Measurements from ENCODE around the gene ZNF844.
A peak's percentile ranks its signal among the peaks of the same experiment; 100 is the strongest.
"Not testable (repeated sequence)": the region's sequence is repeated elsewhere in the genome, so short reads cannot be mapped to it uniquely, and the experiment has no call there.

Gene ZNF844

DNA sequence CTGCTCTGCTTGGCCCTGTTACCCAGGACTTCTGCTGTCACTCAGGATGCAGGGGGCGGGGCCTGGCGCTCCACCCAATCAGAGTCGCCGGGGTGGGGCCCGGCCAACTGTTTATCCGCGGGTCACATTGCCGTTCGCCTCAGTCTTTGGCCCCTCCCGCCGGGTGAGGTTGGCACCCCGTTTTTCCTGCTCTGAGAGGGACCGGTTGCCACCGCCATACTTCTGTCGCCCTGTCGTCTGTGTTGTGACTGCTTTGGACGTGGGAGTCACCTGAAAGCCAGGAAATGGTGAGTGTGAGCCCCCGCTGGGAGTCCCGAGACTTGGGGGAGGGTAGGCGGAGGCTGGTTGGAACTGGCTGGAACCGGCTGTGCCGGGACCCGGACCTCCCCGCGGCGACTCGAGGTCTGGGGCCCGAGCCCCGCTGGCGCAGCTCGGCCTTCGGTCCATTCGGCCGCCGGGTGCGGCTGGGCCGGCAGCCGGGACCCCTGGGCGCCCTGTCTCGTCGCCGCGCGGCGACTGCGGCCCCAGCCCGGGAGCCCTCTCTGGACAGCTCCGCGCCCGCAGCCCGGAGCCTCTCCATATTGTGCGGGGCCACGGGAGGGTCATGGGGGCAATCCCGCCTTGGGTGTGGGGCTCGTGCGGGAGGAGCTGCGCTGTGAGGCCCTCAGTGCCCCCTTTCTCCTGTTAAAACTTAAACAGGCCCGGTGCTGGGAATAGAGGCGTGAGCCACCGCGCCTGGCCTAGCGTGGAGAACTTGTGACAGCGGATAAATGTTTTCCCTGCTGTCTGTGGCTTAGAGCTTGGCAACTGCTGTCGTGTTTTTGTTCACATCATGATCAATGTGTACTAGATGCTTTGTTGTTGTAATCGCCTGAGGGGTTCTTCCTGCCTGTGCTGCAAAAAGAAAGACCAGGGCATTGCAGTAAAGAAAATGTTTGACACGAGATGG lies at the start of gene ZNF844:
Gene ZNF844 (plus strand): TSS at position 142 of the 949 bp plus-strand sequence. CDS start 143 bp downstream, at position 285.
- peak; percentile 95 for DNase-seq (ENCODE audit: low spot score)

- DNase-seq (ENCODE audit: low spot score), result no peak
Measured at GRCh38 chr19:12015015-12015752, 49.3 kb upstream of the ZNF844 start.

DNA sequence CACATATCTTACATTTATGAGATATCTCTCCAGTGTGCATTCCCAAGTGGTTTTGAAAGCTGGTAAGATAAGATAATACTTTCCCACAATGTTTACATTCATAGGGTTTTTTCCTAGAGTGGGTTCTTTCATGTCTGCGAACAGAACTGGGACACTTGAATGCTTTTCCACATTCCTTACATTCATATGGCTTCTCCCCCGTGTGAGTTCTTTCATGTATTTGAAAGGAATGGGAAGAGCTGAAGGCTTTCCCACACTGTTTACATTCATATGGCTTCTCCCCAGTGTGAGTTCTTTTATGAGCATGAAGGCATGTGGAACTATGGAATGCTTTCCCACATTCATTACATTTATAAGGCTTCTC lies 48.8 kb upstream of the ZNF844 start:
- DNase-seq (ENCODE audit: low spot score), result no peak

DNA sequence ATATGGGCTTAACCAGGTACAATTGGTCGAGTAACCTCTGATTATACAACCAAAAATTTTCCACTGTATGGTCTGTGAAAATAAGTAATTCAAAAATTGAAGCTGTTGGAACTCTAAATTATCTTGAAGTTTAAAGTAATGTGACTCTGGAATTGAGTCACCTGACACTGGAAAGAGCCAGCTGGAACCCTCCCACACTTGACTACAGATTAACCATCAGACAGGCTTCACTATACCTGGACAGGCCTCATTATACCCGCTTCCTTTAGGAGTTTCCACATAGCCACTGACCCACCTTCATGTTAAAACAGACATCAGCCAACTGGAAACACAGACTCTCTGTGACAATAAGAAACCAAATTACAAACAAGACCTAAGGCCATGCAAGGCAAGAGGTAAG lies 30.3 kb upstream of the ZNF844 start:
- DNase-seq (ENCODE audit: low spot score), result peak; percentile 7

DNA sequence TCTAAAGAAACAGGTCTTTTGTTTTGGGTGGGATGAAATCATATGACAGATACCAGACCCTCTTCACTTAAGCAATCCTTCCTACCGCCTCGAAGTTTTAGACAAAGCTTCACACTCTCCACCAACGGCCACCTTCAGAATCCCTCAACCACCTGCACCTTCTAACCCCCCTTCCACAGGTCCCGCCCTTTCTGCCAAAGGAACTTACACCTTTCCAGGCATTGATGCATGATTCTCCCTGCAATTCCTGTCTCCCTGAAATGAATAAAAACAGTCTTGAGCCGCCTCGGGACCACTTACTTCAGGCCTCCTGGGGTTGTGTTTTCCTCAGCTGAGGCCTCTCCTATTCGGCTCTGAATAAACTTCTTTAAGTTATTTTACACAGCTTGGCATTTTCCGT lies 29.9 kb upstream of the ZNF844 start:
- peak; percentile 18 for DNase-seq (ENCODE audit: low spot score)

- peak; percentile 92 for DNase-seq (ENCODE audit: low spot score)
Measured at GRCh38 chr19:12035220-12036172, 29.0 kb upstream of the ZNF844 start, which contains the start of gene ZNF433. ZNF433 (minus strand) TSS chr19:12035679; CDS start chr19:12035539, 140 bp downstream.

- DNase-seq (ENCODE audit: low spot score), result no peak
Measured at GRCh38 chr19:12042893-12043292, 21.6 kb upstream of the ZNF844 start.

- no peak for DNase-seq (ENCODE audit: low spot score)
Measured at GRCh38 chr19:12043752-12044422, 20.6 kb upstream of the ZNF844 start.

- no peak for DNase-seq (ENCODE audit: low spot score)
Measured at GRCh38 chr19:12047868-12048267, 16.7 kb upstream of the ZNF844 start.

DNA sequence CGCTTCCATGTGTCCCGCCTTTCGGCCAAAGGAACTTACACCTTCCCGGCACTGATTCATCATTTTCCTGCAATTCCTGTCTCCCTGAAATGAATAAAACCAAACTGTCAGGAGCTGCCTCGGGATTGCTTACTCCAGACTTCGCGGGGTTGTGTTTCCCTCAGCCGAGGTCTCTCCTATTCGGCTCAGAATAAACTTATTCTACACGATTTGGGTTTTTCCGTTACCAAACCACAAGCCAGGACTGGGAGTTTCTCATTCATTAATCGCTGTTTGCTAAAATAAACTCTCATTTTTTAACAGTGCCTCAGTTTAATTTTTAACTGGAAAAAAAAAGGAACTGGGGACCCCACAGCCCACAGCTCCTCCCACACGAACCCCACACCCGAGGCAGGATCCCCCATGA lies 12.4 kb upstream of the ZNF844 start:
- peak; percentile 38 for DNase-seq (ENCODE audit: low spot score)

DNA sequence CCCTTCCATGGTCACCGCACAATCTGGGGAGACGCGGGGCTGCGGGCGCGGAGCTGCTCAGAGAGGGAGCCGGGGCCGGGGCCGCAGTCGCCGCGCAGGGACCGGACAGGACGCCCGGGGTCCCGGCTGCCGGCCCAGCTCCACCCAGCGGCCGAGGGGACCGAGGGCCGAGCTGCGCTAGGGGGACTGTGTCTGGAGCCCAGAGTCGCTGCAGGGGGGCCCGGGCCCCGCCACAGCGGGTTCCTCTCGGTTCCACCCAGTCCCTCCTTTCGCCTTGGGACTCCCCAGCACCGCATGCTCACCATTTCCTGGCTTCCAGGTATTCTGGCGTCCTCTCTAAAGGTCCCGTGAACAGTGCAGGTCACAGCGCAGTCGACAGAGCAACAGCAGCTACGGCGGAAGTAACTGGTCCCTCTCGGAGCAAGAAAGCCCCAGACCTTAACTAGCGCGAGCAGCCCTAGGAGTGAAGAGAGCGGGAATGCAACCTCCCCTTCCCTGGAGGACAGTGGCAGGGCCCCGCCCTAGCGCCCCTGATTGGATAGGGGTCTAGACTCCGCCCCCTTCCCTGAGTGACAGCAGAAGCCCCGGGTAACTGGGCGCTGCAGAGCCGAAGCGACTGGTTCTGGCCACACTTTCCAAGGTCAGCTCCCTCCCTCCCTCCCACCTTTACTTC lies 11.9 kb upstream of the ZNF844 start, which contains the start of gene ZNF878:
Gene ZNF878 (minus strand): TSS at position 465 of the 673 bp plus-strand sequence. CDS start 160 bp downstream, at position 305.
- DNase-seq (ENCODE audit: low spot score), result peak; percentile 96

DNA sequence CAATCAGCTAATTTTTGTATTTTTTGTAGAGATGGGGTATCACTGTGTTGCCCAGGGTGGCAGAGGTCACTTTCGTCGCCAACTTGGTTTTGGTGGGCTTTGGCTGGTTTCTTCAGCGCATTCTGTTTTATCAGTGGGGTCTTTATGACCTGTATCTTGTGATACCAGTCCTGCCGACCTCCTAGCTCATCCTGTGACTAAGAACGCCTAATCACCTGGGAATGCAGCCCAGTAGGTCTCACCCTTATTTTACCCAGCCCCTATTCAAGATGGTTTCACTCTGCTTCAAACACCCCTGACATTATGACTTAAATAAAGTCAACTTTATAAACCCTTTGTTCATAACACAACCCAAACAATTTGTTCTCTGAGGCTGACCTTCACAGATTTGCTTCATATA lies 8.7 kb upstream of the ZNF844 start:
- no peak for DNase-seq (ENCODE audit: low spot score)

DNA sequence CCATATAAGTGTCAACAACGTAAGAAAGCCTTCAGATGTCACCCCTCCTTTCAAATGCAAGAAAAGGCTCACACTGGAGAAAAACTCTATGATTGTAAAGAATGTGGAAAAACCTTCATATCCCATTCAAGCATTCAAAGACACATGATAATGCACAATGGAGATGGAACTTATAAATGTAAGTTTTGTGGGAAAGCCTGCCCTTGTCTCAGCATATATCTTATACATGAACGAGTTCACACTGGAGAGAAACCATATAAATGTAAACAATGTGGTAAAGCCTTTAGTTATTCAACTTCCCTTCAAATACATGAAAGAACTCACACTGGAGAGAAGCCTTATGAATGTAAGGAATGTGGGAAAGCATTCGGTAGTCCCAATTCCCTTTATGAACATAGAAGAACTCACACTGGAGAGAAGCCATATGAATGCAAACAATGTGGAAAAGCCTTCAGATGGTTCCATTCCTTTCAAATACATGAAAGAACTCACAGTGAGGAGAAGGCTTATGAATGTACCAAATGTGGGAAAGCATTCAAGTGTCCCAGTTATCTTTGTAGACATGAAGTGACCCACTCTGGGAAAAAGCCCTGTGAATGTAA lies 11.1 kb downstream of the ZNF844 start:
- no peak for DNase-seq (ENCODE audit: low spot score)

GRCh38 chr19:12076331-12076730 lies 11.8 kb downstream of the ZNF844 start:
- DNase-seq (ENCODE audit: low spot score), result not testable (repeated sequence)

DNA sequence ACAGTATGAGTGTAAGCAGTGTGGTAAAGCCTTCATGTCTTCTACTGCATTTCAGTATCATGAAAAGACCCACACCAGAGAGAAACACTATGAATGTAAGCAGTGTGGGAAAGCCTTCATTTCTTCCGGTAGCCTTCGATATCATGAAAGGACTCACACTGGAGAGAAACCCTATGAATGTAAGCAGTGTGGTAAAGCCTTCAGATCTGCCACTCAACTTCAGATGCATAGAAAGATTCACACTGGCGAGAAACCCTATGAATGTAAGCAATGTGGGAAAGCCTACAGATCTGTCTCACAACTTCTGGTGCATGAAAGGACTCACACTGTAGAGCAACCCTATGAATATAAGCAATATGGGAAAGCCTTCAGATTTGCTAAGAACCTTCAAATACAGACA lies 12.8 kb downstream of the ZNF844 start:
- DNase-seq (ENCODE audit: low spot score), result no peak

DNA sequence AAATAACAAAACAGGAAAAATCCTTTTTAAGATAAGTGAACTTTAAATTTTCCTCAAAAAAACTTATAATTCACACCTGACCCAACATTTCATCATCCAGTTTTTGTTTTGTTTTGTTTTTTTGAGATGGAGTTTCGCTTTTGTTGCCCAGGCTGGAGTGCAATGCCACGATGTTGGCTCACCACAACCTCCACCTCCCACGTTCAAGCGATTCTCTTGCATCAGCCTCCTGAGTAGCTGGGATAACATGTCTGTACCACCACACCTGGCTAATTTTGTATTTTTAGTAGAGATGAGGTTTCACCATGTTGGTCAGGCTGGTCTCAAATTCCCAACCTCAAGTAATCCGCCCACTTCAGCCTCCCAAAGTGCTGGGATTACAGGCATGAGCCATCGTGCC lies 18.8 kb downstream of the ZNF844 start:
- DNase-seq (ENCODE audit: low spot score), result not testable (repeated sequence)

DNA sequence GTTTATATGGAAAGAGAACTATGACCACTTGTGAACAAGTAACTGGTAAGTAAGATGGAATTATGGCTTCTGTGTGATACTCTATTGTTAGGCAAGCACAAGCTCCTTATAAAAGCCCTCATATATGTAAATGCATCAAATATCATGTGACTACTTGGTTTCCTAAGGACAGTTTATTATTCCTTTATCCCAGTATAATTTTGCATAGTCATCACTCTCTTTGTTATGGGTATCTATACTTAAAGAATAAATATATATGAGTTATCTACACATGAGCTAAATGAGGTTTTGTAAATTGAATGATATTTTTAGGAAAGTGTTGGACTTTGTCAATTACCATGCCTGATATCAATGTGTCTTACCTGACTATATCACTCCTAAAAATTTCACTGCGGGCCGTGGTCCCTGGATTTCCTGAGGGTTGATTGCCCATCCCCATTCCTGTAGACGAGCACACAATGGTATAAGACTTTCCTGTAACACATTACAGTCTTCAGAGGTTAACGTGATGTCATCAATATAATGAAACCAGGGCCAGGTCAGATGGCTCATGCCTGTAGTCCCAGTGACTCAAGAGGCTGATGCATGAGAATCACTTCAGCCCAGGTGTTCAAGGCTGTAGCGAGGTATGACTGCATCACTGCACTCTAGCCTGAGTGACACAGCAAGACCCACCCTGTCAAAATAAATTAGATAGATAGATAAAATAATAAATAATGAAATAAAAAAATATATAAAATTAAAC lies 20.7 kb downstream of the ZNF844 start:
- DNase-seq (ENCODE audit: low spot score), result no peak

GRCh38 chr19:12090807-12091206 lies 26.3 kb downstream of the ZNF844 start:
- peak; percentile 19 for DNase-seq (ENCODE audit: low spot score)
